Measurements from ENCODE around the gene MYO3B.

DNA sequence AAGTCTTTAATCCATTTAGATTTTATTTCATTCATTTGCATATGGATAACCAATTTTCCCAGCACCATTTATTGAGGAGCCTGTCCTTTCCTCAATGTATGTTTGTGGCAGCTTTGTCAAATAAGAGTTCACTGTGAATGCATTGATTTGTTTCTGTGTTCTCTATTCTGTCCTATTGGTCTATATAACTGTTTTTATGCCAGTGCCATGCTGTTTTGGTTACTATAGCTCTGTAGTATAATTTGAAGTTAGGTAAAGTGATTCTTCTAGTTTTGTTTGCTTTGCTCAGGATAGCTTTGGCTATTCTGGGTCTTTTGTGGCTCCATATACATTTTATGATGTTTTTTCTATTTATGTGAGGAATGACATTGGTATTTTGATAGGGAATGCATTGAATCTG is 7.4 kb downstream of the MYO3B start:
- TF ChIP-seq, protein P1, sequence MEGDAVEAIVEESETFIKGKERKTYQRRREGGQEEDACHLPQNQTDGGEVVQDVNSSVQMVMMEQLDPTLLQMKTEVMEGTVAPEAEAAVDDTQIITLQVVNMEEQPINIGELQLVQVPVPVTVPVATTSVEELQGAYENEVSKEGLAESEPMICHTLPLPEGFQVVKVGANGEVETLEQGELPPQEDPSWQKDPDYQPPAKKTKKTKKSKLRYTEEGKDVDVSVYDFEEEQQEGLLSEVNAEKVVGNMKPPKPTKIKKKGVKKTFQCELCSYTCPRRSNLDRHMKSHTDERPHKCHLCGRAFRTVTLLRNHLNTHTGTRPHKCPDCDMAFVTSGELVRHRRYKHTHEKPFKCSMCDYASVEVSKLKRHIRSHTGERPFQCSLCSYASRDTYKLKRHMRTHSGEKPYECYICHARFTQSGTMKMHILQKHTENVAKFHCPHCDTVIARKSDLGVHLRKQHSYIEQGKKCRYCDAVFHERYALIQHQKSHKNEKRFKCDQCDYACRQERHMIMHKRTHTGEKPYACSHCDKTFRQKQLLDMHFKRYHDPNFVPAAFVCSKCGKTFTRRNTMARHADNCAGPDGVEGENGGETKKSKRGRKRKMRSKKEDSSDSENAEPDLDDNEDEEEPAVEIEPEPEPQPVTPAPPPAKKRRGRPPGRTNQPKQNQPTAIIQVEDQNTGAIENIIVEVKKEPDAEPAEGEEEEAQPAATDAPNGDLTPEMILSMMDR (IDR thresholded peaks at IDR 0.05), result no peak
- TF ChIP-seq POLR2A (IDR thresholded peaks at IDR 0.05), result no peak
